ENCODE measurements around the gene TMIGD1.
A peak's percentile ranks its signal among the peaks of the same experiment; 100 is the strongest.

The TMIGD1 gene

DNA sequence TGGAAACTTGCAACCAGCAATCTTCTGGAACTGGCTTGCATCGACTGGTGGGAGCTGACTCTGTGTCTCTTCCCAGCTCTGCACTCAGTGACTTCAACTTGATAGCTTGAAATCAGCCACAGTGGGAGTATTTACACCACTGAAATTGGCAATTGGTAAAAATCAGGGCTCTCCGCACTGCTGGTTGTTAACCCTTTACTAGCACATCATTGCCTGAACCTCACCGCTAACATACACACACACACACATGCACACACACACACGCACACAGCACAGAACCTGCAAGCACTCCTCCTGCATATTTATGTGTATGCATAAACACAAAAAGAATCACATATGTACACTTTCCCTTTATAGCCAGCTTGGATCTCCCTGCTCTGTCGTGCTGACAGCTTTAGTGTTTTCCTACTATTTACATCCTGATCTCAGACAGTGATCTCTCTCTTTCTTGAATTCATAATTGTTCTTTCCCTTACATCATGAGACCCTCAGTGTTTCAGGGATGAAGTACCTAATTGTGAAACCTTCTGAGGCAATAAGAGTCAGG lies 7.9 kb upstream of the TMIGD1 start:
- DNase-seq (ENCODE audit: low read depth, low spot score) = no peak
- H3K27me3 ChIP-seq (ENCODE audit: insufficient read depth, insufficient read length) = peaks cover 4% of the 10 kb centered on the region
- H3K4me3 ChIP-seq (ENCODE audit: insufficient read length, low read depth) = no peak overlapping the region
- TF ChIP-seq YY1 (IDR thresholded peaks at IDR 0.05; ENCODE audit: insufficient read depth, insufficient read length) (no peak), SUZ12 (IDR thresholded peaks at IDR 0.05; ENCODE audit: extremely low read depth, insufficient read depth, insufficient read length) (no peak), ZNF274 (IDR thresholded peaks at IDR 0.05; ENCODE audit: low read depth, low read length) (no peak)
- no peaks in the 10 kb centered on the region for H3K36me3 ChIP-seq (ENCODE audit: insufficient read depth, insufficient read length, low read length)
- no peak overlapping the region for H3K9ac ChIP-seq (ENCODE audit: insufficient read length, low read depth)
- peaks cover 7% of the 10 kb centered on the region for H3K4me1 ChIP-seq (ENCODE audit: insufficient read depth, insufficient read length)
- H3K9me3 ChIP-seq (ENCODE audit: insufficient read depth, low read length) = no peaks in the 10 kb centered on the region

DNA sequence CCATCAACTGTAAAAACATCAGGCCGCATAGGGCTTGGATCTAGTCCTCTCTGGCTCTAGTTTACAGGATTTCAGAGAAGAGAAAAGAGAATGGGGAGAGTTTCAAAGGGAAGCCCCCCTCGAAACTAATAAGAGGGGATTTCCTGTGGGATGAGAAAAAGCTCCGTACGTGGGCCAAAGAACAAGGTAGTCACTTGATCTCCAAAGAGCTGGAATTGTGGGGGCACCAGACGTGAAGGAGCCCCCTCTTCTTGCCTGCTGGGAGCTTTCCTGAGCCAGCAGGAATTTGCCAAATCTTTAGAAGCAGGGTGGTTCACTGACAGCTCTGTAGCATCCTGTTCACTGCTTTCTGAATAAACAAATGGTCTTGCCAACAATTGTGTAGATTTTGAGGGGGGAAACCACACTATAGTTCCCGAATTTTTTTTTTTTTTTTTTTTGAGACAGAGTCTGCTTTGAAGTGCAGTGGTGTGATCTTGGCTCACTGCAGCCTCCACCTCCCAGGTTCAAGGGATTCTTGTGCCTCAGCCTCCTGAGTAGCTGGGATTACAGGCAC lies 7.0 kb upstream of the TMIGD1 start:
- no peak for TF ChIP-seq YY1 (IDR thresholded peaks at IDR 0.05; ENCODE audit: insufficient read depth, insufficient read length)
- Histone ChIP-seq H3K4me1 (ENCODE audit: insufficient read depth, insufficient read length) (peaks cover 7% of the 10 kb centered on the region), H3K4me3 (ENCODE audit: insufficient read length, low read depth) (no peak overlapping the region), H3K9me3 (ENCODE audit: insufficient read depth, low read length) (no peaks in the 10 kb centered on the region), H3K36me3 (ENCODE audit: insufficient read depth, insufficient read length, low read length) (no peaks in the 10 kb centered on the region), H3K9ac (ENCODE audit: insufficient read length, low read depth) (no peak overlapping the region), H3K27me3 (ENCODE audit: insufficient read depth, insufficient read length) (peaks cover 4% of the 10 kb centered on the region)
- peak; percentile 1 for DNase-seq (ENCODE audit: low read depth, low spot score)

DNA sequence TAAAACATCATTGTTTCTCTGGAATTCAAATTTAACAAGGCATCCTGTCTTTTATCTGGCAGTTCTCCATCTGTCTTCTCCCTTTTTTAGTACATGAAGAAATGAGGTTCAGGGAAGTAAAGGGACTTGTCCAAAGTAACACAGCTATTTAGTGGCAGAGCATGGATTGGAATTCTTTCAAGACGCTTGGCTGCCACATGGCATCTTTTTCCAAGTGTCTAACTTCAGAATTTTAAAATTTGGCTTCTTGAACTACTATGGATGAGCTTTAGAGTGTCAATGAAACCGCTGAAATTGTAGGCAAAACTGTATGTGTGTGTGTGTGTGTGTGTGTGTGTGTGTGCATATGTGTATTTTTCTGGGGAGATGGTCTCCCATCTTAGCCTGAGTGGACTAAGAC lies 5.2 kb upstream of the TMIGD1 start:
- no peaks in the 10 kb centered on the region for H3K36me3 ChIP-seq (ENCODE audit: insufficient read depth, insufficient read length, low read length)
- TF ChIP-seq SUZ12 (IDR thresholded peaks at IDR 0.05; ENCODE audit: extremely low read depth, insufficient read depth, insufficient read length) = no peak
- TF ChIP-seq ZNF274 (IDR thresholded peaks at IDR 0.05; ENCODE audit: low read depth, low read length) = no peak
- TF ChIP-seq YY1 (IDR thresholded peaks at IDR 0.05; ENCODE audit: insufficient read depth, insufficient read length) = no peak
- no peak for DNase-seq (ENCODE audit: low read depth, low spot score)
- peaks cover 3% of the 10 kb centered on the region for H3K4me1 ChIP-seq (ENCODE audit: insufficient read depth, insufficient read length)
- H3K9ac ChIP-seq (ENCODE audit: insufficient read length, low read depth) = no peak overlapping the region
- no peak overlapping the region for H3K4me3 ChIP-seq (ENCODE audit: insufficient read length, low read depth)
- H3K27me3 ChIP-seq (ENCODE audit: insufficient read depth, insufficient read length) = peaks cover 4% of the 10 kb centered on the region
- no peaks in the 10 kb centered on the region for H3K9me3 ChIP-seq (ENCODE audit: insufficient read depth, low read length)

DNA sequence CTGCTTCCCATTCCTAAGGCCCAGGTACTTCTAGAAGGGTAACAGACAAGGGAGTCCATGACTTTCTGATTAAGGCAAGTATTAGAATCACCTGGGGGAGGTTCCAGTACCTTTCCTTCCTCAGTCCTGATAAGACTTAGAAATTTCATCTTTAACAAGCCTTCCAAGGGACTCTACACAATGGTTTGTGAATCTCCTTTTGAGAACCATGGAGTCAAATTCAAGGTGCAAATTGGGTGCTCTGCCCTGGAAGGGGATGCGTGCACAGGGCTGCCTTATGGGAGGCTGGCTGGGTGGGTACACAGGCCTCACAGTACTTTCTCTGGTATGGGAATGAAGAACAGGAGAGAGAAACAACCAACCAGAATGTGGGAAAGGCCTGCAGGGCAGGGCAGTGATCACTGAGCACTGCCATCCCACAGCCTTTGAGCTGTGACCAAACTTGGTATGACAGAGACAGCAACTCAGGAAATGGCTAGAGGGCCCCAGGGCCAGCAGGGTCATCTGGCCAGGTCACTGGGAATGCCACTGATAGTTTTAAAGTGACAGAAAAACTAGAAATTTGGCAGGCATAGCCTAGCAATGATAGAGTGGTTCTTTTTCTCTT lies 3.6 kb upstream of the TMIGD1 start:
- Histone ChIP-seq H3K36me3 (ENCODE audit: insufficient read depth, insufficient read length, low read length) (no peaks in the 10 kb centered on the region), H3K9me3 (ENCODE audit: insufficient read depth, low read length) (no peaks in the 10 kb centered on the region), H3K9ac (ENCODE audit: insufficient read length, low read depth) (no peak overlapping the region), H3K4me3 (ENCODE audit: insufficient read length, low read depth) (no peak overlapping the region), H3K27me3 (ENCODE audit: insufficient read depth, insufficient read length) (peaks cover 4% of the 10 kb centered on the region), H3K4me1 (ENCODE audit: insufficient read depth, insufficient read length) (peaks cover 3% of the 10 kb centered on the region)
- DNase-seq (ENCODE audit: low read depth, low spot score) = no peak
- TF ChIP-seq ZNF274 (IDR thresholded peaks at IDR 0.05; ENCODE audit: low read depth, low read length) (no peak), SUZ12 (IDR thresholded peaks at IDR 0.05; ENCODE audit: extremely low read depth, insufficient read depth, insufficient read length) (no peak)

DNA sequence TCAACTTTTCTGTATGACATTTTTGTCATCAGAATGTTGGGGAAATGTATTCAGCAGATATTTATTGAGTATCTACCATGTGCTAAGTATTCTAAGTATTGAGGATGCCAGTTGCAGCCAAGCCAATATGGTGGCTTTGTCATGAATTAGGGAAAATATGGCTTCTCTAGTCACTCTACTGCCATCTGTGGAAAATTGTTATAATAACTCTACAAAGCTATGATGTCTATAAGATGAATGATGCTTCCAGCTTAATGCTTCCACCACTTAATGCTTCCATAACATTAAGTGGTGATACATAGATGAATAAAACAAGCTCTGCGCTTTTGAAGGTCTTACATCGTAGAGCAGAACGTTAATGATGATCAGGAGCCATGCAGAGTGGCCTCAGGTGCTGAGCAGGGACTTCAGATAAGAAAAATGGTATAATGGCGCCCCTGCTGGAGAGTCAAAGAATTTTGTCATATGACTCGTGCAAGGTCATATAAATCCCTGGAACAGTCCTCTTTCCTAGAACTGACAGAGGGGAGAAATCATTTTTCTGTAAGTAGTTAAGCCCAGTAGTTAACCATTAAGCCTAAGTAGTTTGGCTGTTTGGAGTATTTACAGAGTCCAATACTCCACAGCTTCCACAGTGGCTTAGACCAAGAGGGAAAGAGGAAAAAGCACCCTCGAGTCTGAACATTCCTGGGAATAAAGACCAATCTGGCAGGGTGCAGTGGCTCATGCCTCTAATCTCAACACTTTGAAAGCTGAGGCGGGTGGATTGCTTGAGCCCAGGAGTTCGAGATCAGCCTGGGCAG lies 2.7 kb upstream of the TMIGD1 start:
- Histone ChIP-seq H3K36me3 (ENCODE audit: insufficient read depth, insufficient read length, low read length) (no peaks in the 10 kb centered on the region), H3K27me3 (ENCODE audit: insufficient read depth, insufficient read length) (no peaks in the 10 kb centered on the region), H3K4me3 (ENCODE audit: insufficient read length, low read depth) (no peak overlapping the region), H3K4me1 (ENCODE audit: insufficient read depth, insufficient read length) (peaks cover under 1% of the 10 kb centered on the region), H3K9me3 (ENCODE audit: insufficient read depth, low read length) (no peaks in the 10 kb centered on the region), H3K9ac (ENCODE audit: insufficient read length, low read depth) (no peak overlapping the region)
- DNase-seq (ENCODE audit: low read depth, low spot score) = peak; percentile 46
- no peak for TF ChIP-seq ZNF274 (IDR thresholded peaks at IDR 0.05; ENCODE audit: low read depth, low read length)
- TF ChIP-seq SUZ12 (IDR thresholded peaks at IDR 0.05; ENCODE audit: extremely low read depth, insufficient read depth, insufficient read length) = no peak
- no peak for TF ChIP-seq YY1 (IDR thresholded peaks at IDR 0.05; ENCODE audit: insufficient read depth, insufficient read length)

DNA sequence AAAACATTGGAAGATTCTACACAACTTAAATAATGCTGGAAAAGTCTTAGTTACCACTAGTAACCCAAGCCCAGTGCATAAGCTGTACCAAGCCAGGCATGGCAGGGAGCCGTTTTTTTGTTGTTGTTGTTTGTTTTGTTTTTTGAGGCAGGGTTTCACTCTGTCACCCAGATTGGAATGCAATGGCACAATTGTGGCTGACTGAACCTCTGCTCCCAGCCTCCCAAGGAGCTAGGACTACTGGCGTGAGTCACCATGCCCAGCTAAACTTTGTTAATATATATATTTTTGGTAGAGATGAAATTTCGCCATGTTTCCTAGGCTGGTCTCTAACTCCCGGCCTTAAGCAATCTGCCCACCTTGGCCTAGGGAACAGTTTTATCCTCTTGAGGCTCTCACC lies 564 bp upstream of the TMIGD1 start:
- DNase-seq (ENCODE audit: low read depth, low spot score) = no peak
- no peaks in the 10 kb centered on the region for H3K27me3 ChIP-seq (ENCODE audit: insufficient read depth, insufficient read length)
- H3K9ac ChIP-seq (ENCODE audit: insufficient read length, low read depth) = no peak overlapping the region
- H3K4me3 ChIP-seq (ENCODE audit: insufficient read length, low read depth) = no peak overlapping the region
- no peaks in the 10 kb centered on the region for H3K36me3 ChIP-seq (ENCODE audit: insufficient read depth, insufficient read length, low read length)
- no peaks in the 10 kb centered on the region for H3K4me1 ChIP-seq (ENCODE audit: insufficient read depth, insufficient read length)
- TF ChIP-seq YY1 (IDR thresholded peaks at IDR 0.05; ENCODE audit: insufficient read depth, insufficient read length) = no peak
- no peak for TF ChIP-seq ZNF274 (IDR thresholded peaks at IDR 0.05; ENCODE audit: low read depth, low read length)
- TF ChIP-seq SUZ12 (IDR thresholded peaks at IDR 0.05; ENCODE audit: extremely low read depth, insufficient read depth, insufficient read length) = no peak
- H3K9me3 ChIP-seq (ENCODE audit: insufficient read depth, low read length) = no peaks in the 10 kb centered on the region

DNA sequence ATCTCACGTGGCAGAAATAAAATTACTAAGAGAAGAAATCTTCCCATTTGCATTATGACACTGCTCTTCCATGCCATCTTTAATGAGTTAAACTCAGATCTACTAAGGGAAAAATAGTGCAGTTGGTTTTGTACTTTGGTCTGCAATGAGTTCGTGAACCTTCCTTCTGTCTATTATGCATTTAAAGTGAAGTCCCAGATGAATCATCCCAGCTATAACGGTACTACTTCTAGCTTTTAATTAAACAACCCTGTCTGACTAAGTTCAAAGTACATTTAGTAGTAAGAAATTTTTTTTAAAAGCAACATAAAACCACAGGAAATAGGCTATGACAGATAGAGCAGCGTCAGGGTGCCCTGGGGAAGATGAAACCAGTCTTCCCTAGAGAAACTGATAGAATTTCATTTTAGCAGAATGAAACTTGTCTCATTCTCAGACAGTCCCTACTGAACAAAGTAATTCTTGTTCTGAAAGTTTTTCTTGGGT lies 1.8 kb downstream of the TMIGD1 start:
- H3K4me1 ChIP-seq (ENCODE audit: insufficient read depth, insufficient read length) = no peaks in the 10 kb centered on the region
- H3K4me3 ChIP-seq (ENCODE audit: insufficient read length, low read depth) = no peak overlapping the region
- TF ChIP-seq SUZ12 (IDR thresholded peaks at IDR 0.05; ENCODE audit: extremely low read depth, insufficient read depth, insufficient read length) (no peak), ZNF274 (IDR thresholded peaks at IDR 0.05; ENCODE audit: low read depth, low read length) (no peak), YY1 (IDR thresholded peaks at IDR 0.05; ENCODE audit: insufficient read depth, insufficient read length) (no peak)
- H3K36me3 ChIP-seq (ENCODE audit: insufficient read depth, insufficient read length, low read length) = no peaks in the 10 kb centered on the region
- no peaks in the 10 kb centered on the region for H3K27me3 ChIP-seq (ENCODE audit: insufficient read depth, insufficient read length)
- H3K9me3 ChIP-seq (ENCODE audit: insufficient read depth, low read length) = no peaks in the 10 kb centered on the region
- H3K9ac ChIP-seq (ENCODE audit: insufficient read length, low read depth) = no peak overlapping the region
- no peak for DNase-seq (ENCODE audit: low read depth, low spot score)
